GM21447 (cell line): ENCODE data around the gene MIDN.
"Not testable (repeated sequence)": the region's sequence is repeated elsewhere in the genome, so short reads cannot be mapped to it uniquely, and the experiment has no call there.

ENCODE experiments used
- ATAC-seq: cut with Tn5 transposase; IDR thresholded peaks from one replicate; pipeline ENCODE4 v1.9.1; 2021; ENCODE audit not compliant: unreplicated experiment

Gene MIDN

DNA sequence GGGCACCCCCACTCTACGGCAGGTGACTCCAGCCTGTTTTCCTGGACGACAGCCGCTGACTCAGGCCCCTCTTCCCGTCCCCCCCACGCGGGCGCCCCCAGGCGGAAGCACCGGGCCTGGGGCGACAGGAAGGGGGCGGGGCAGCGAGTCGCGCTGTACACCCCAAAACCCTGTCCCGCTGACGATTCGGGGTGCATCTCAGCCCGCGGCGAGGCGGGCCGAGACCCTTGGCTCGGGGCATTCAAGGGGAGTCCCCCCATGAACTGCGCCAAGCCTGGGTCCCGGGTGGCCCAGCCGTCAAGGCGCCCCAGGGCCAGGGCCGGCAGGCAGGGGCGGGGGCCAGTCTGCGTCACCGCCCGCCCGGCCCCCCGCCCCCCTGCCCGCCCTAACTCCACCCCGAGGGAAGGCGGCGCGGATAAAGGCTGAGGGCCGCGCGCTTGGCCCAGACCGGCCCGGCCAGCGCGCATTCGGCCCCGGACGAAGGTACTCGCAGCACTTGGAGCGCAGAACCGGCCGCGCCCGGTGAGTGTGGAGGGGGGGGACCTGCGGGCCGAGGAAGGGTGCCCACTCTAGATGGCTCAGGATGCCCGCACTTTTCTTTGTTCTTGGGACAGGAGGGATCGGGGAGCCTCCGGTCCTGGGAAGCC lies at the start of gene MIDN:
Gene MIDN, plus strand, starts transcription at position 445 of the 647 bp plus-strand sequence. CDS start 1,714 bp downstream, outside the sequence.
- ATAC-seq = peak; percentile 11

DNA sequence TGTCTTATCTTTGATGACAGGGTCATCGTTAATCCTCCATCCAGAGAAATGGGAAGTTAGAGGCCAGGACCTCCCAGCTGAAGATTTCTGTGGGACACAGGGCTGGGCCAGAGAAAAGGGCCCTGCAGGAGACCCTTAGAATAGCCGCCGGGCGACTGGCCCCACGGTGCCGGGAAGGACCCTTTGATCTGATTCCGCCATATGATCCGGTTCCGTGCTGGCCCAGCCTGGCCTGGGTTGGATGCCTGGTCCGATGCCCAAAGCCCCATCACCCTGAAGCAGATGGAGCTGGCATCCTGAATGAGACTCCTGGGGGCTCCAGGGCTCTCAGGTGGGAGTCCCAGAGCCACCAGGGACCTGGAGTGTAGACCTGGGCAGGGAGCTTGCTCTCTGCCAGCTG lies 48.9 kb upstream of the MIDN start:
- ATAC-seq = no peak

DNA sequence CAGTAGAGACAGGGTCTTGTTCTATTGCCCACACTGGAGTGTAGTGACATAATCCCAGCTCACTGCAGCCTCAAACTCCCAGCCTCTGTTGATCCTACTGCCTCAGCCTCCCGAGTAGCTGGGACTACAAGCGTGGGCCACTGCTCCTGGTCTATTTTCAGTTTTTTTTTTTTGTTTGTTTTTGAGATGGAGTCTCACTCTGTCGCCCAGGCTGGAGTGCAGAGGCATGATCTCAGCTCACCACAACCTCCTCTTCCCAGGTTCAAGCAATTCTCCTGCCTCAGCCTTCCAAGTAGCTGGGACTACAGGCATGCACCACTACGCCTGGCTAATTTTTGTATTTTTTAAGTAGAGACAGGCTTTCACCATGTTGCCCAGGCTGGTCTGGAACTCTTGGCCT lies 47.8 kb upstream of the MIDN start:
- not testable (repeated sequence) for ATAC-seq

DNA sequence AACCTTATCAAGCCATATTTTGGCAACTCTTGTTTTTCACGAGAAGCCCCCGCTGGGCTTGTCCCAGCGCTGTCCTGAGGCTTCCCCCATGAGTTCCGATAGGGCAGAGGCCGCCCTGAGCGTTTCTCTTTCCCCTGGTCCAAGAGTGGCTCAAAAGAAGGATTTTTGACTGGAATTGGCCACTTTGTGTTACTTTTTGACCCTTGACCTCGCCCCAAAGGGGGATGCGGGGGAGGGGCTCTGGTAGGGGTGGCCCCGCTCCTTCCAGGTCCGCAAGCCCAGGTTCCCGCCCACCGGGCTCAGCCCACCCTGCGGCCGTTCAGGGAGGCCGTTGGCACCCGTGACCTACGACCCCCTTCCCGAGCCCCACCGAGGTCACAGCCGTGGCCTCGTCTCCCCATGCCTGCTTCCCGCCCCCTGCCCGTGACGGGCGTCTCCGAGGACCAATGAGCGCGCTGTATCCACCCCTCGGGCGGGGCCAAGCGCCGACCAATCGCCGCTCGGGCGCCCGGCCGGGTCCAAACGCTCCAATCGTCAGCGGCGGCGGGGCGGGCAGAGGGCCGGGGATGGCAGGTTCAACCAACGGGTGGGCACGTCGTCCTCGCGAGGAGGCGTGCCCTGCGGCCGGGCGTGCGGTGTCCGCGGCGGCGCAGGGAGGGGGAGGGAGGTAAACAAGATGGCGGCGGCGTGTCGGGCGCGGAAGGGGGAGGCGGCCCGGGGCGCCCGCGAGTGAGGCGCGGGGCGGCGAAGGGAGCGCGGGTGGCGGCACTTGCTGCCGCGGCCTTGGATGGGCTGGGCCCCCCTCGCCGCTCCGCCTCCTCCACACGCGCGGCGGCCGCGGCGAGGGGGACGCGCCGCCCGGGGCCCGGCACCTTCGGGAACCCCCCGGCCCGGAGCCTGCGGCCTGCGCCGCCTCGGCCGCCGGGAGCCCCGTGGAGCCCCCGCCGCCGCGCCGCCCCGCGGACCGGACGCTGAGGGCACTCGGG lies 43.0 kb upstream of the MIDN start, which contains the start of gene STK11:
Gene STK11, plus strand, starts transcription at position 665 of the 986 bp plus-strand sequence. CDS start 1,136 bp downstream, outside the sequence.
- ATAC-seq = peak; percentile 72

DNA sequence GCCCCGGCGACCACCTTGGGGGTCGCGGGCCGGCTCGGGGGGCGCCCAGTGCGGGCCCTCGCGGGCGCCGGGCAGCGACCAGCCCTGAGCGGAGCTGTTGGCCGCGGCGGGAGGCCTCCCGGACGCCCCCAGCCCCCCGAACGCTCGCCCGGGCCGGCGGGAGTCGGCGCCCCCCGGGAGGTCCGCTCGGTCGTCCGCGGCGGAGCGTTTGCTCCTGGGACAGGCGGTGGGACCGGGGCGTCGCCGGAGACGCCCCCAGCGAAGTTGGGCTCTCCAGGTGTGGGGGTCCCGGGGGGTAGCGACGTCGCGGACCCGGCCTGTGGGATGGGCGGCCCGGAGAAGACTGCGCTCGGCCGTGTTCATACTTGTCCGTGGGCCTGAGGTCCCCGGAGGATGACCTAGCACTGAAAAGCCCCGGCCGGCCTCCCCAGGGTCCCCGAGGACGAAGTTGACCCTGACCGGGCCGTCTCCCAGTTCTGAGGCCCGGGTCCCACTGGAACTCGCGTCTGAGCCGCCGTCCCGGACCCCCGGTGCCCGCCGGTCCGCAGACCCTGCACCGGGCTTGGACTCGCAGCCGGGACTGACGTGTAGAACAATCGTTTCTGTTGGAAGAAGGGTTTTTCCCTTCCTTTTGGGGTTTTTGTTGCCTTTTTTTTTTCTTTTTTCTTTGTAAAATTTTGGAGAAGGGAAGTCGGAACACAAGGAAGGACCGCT lies 42.1 kb upstream of the MIDN start:
- ATAC-seq = no peak

DNA sequence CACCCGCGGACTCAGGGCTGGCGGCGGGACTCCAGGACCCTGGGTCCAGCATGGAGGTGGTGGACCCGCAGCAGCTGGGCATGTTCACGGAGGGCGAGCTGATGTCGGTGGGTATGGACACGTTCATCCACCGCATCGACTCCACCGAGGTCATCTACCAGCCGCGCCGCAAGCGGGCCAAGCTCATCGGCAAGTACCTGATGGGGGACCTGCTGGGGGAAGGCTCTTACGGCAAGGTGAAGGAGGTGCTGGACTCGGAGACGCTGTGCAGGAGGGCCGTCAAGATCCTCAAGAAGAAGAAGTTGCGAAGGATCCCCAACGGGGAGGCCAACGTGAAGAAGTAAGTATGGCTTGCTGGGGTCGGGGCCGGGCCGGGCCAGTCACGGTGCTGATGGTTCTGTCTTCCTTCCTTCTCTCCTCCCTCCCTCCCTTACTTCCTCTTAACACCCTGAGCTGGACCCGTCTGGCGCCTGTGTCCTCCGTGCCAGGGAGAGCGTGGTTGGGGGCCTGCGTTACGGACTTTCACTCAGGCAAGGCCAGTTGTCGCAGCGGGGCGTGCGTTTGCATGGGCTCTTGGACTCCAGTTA lies 41.4 kb upstream of the MIDN start:
- ATAC-seq = no peak

DNA sequence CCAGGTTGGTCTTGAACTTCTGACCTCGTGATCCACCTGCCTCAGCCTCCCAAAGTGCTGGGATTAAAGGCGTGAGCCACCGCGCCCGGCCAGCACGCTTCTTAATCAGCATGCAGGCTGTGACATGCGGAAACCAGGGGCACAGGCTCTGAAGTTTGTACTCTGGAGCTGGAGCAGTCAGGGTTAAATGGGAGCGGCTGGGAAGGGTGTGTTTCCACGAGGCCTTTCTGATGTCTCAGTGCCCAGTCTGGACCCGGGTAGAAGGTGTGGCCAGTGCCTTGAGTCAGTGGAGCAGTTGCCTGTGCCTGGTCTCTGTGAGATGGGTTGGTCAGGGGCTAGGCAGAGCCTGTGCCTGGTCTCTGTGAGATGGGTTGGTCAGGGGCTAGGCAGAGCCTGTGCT lies 39.6 kb upstream of the MIDN start:
- not testable (repeated sequence) for ATAC-seq

DNA sequence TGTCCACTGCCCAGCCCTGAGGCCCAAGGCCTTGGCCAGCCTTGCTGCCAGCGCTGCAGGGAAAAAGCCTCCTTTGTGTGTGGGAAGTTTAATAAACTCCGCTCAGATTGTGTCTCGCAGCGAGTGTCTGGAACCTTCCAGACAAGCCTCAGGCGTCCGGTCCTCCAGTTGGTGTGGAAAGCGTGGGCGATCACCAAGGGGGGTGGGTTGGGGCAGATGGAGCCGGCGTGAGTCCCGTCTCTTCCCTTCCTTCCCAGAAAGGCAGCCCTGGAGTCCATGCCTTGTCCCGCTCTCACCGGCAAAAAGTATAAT lies 38.2 kb upstream of the MIDN start:
- ATAC-seq = no peak

DNA sequence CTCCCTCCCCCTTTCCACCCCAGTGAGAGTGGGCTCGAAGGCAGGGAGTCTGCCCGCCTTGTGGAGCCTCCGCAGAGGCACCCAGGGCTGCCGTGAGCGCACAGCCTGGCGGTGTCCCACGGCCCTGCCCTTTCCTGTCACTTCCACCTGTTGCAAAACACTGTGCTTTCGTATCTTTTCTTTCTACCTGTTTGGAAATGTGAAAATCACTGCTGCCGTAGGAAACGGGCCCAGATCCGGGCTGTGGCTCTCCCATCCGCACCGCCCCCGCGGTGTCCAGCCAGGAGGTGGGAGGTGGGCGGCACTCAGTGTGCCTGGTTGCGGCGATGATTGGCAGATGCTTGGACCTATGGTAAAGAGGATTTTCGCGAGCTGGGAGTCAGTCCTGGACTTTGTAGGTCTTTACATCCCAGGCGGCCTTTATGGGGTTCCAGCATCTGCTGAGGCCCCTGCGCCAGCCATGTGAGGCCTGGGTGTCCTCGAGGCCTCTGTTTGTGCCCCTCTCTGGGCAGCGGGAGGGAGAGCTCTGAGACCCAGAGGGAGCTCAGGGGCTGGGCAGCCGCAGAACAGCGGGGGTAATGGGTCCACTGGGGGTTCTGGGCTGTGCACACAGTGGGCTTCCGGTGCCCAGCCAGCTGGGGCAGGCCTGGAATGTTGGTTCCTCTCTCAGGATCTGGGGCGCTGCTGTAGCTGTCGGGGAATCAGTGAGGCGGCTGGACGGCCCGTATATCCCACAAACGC lies 36.7 kb upstream of the MIDN start:
- ATAC-seq = no peak

DNA sequence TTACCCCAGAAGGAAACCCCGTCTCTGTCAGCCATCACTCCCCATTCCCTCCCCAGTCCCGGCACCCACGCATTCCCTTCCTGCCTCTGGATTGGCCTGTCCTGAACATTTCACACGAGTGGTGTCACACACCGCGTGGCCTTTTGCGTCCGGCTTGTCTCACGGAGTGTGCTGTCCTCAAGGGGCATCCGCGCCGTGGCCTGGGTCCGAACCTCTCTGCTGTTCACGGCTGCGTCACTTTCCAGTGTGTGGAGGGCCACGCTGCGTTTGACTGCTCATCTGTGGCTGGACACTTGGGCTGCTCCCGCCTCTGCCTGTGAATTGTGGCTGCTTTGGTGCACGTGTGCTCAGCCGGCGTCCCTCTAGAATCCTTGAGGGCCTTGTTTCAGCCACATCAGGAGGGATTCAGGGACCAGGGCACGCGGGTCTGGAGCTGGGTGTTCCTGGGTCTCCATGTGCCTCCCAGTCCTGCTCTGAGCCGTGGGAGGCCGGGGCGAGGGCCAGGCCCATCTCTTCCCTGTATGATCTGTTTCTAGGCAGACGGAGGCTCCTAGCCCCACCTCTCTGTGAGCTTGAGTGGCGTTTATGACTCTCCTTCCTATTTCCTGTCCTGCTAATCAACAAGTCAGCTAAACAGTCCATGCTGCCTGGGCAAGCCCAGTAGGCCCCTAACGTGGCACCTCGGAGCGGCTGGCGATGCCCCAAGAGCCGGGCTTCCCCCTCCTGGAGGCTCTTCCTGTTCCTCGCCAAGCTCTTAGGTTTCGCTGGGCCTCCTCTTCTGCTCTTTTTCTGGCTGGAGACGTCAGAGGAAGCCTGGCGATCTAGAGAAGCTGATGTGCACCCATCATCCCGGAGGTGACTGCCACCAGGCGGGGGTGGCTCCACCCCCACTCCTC lies 34.7 kb upstream of the MIDN start:
- no peak for ATAC-seq

DNA sequence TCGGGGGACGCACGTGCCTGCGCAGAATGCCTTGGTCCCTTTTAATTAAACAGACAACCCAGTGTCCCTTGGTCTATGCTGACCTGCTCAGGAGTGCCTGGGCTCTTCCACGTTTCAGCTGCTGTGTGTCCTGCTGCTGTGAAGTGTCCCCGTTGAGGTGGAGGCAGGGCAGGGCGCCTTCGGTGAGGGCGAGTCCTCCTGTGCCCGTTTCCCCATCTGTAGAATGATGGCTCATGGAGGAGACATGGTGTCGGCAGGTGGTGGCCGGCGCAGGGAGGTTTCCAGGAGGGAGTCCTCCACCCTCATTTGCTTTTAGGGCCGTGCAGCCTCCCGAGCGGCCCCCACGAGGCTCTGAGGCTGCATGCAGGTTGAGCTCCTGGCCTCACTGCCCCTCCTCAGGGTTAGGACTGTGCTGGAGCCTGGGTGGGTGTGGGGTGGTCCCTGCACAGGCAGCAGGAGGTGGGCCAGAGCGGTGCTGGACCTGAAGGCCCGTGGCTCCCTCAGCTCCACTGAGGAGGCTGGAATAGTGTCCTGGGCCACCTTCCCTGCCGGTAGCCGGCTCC lies 34.0 kb upstream of the MIDN start:
- ATAC-seq = no peak

DNA sequence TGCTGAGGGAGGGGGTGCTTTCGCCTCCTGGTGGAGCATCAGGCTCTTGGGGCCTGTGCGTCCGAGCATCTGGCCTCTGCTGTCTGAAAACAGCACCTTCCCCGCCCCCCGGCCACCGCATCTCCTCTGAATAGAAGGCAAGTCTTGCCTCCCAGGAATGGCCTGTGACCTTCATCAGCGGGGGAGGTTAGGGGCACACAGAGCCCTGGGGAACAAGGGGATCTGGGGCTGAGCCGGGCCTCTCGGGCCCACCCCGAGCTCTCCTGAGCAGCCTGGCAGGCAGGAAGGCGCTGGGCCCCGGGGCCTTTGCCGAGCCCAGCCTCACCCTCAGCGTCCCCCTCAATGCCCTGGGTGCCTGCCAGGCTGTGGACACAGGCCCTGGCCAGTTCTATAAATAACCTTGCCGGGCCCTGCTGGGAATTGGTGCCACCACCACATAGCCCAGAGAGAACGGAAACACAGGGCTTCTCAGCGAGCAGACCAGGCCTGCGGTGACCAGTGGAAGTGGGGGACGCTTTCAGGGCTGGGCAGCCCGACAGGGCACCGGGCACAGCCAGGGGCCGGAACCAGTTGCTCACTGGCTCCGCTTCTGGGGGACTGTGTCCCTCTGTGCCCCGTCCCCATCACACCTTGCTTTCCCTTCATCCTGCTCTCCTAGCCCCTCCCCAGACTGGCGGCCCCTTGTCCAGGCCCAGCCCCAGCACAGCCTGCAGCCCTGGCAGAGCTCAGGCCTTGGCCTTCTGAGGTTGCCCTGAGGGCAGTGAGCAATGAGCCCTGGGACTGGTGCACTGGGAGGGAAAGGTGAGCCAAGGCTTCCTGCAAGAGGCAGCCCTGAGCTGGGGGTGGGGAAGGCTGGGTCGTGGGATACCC lies 33.3 kb upstream of the MIDN start:
- ATAC-seq = no peak

DNA sequence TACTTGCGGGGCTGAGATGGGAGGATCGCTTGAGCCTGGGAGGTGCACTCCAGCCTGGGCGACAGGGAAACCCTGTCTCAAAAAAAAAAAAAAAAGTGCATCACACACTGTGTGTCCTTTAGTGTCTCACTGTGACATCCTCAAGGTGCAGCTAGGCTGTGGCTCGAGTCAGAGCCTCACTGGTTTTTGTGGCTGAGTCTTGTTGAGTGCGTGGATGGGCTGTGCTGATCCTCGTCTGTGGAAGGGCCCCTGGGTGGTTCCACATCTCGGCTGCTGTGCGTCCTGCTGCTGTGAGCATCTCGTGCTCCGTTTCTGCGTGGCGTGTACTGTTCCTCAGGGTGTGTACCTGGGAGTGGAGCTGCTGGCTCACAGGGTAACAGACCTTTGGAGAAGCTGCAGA lies 31.6 kb upstream of the MIDN start:
- ATAC-seq = no peak

DNA sequence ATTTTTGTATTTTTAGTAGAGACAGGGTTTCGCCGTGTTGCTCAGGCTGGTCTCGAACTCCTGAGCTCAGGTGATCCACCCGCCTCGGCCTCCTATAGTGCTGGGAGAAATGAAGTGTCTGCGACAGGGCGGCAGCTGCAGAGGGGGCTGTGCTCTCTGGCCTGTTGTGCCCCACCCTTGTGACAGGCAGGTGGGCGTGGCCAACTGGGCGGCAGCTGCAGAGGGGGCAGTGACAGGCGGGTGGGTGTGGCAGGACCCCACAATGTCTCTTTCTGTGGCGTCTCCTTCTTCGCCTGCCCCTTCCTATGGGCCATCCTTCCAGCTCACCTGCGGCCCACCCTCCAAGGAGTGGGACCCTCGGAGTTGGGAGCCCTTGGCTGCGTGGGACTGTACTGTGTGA lies 31.0 kb upstream of the MIDN start:
- ATAC-seq = no peak

DNA sequence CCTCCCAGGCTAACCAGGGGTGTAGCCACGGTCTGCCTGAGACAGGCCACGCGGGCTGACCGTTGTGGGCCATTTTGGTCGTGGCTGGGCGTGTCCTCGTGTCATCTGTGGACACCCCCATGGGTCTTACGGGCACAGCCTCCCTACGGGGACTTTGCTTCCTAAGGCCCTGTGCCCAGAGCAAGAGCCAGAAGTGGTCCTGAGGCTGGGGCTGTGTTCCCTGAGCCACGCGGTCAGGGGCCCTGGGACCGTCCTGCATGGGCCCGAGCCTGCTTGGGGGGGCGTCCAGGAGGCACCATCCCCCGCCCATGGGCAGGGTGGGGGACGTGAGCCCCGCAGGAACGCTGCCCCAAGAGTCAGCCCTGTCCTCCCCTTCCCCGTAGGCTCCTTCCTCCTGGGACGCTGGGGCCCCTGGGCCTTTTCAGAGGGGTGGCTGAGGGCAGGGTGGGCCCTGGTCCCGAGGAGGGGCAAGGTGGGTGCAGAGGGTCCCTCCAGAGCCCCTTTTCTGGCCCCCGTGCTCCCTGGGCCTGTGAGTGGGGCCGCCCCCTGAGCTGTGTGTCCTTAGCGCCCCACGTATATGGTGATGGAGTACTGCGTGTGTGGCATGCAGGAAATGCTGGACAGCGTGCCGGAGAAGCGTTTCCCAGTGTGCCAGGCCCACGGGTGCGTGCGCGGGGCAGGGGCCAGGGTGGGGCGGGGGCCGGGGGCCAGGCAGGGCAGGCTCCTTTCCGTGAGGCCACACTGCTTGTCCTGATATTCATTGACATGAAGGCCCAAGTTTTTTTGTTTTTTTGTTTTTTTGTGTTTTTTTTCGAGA lies 29.4 kb upstream of the MIDN start:
- no peak for ATAC-seq

DNA sequence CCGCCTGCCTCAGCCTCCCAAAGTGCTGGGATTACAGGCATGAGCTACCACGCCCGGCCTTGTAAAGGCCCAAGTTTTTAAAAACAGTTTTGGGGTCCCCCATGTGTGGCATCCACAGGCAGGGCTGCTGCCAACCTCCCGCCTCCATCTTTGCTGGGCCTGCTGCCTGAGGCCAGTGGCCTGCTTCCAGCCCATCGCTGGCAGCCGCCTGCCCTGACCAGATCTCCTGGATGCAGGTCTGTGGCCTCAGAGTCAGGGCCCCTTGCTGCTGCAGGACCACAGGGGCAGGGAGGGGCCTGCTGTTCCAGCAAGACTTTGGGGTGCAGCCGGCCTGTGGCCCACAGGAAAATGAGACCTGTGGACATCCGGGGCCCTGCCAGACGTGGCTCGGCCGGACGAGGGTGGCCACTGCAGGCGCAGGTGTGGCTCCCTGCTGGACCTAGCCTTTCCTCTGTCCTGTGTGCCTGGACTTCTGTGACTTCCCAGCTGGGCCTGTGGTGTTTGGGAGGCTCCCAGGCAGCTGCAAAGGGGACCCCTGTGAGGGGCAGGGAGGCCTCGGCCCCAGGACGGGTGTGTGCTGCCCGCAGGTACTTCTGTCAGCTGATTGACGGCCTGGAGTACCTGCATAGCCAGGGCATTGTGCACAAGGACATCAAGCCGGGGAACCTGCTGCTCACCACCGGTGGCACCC lies 28.5 kb upstream of the MIDN start:
- no peak for ATAC-seq

DNA sequence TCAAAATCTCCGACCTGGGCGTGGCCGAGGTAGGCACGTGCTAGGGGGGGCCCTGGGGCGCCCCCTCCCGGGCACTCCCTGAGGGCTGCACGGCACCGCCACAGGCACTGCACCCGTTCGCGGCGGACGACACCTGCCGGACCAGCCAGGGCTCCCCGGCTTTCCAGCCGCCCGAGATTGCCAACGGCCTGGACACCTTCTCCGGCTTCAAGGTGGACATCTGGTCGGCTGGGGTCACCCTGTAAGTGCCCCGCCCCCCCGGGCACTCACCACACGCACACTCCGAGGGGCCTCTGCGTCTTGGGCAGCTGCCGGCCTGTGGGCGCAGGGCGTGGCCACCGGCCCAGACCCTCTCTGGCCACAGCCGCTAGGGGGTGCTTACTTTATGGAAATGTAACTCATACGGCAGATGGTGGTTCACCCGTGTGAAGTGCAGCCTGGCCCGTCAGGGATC lies 27.9 kb upstream of the MIDN start:
- ATAC-seq = no peak
